AG04449 (cell line): ENCODE data around the gene NPAT.

Source experiments
- CTCF ChIA-PET: fragments of 350-600 bp; formaldehyde crosslinking; extraction: SDS; loops from one replicate; lab custom pipeline; 2021; ENCODE audit warnings: antibody characterized with exemption; lab: Yijun Ruan, JAX
- POLR2A ChIA-PET: fragments of 400-600, 350-600 bp; formaldehyde crosslinking; extraction: SDS; loops from one replicate; lab custom pipeline; 2020; ENCODE audit warnings: antibody characterized with exemption, inconsistent platforms; lab: Yijun Ruan, JAX
- DNase-seq: peaks from one replicate; pipeline ENCODE4 v3.0.0-alpha.2; 2010; ENCODE audit warnings: low read depth, low spot score
- H3K4me3 ChIP-seq: 2 replicates; pipeline ENCODE4 v1.5.1; 2011; ENCODE audit warnings: low read depth, mild to moderate bottlenecking, control low read depth, low read length
- TF ChIP-seq, protein P1 (sequence below): IDR thresholded peaks from one replicate; pipeline ENCODE4 v1.5.1; 2011; ENCODE audit warnings: mild to moderate bottlenecking, moderate library complexity, low read length, control low read depth, inconsistent platforms; ENCODE audit not compliant: insufficient read depth; ENCODE audit errors: missing control alignments

The NPAT gene

DNA sequence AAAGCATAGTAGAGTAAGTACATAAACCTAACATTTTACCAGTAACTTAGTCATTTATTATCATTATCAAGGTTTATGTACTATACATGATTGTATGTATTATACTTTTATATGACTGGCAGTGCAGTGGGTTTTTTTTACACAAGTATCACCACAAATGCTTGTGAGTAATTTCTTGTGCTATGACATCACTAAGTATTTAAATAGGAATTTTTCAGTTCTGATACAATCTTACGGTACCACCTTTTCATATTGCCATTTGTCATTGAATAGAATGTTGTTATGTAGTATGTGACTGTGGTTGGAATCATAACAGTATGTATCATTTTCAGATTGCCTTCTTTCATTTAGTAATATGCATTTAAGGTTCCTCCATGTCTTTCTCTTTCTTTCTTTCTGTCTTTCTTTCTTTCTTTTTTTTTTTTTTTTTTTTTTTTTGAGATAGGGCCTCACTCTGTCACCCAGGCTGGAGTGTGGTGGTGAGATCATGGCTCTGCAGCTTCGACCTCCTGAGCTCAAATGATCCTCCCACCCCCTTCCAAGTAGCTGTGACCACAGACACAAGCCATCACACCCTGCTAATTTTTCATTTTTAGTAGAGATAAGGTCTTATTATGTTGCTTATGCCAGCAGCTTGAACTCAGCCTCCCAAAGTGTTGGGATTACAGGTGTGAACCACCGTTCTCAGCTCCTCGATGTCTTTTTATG lies 19.0 kb upstream of the NPAT start:
- TF ChIP-seq, protein P1, sequence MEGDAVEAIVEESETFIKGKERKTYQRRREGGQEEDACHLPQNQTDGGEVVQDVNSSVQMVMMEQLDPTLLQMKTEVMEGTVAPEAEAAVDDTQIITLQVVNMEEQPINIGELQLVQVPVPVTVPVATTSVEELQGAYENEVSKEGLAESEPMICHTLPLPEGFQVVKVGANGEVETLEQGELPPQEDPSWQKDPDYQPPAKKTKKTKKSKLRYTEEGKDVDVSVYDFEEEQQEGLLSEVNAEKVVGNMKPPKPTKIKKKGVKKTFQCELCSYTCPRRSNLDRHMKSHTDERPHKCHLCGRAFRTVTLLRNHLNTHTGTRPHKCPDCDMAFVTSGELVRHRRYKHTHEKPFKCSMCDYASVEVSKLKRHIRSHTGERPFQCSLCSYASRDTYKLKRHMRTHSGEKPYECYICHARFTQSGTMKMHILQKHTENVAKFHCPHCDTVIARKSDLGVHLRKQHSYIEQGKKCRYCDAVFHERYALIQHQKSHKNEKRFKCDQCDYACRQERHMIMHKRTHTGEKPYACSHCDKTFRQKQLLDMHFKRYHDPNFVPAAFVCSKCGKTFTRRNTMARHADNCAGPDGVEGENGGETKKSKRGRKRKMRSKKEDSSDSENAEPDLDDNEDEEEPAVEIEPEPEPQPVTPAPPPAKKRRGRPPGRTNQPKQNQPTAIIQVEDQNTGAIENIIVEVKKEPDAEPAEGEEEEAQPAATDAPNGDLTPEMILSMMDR, result no peak
- no peak overlapping the region for H3K4me3 ChIP-seq
- ChIA-PET CTCF (interaction anchor here (1.7 kb wide), 1 partner anchor 18 kb away, joined by 4 read pairs; the partner anchor contains the start of gene ATM), POLR2A (no interaction called here)
- DNase-seq, result no peak

DNA sequence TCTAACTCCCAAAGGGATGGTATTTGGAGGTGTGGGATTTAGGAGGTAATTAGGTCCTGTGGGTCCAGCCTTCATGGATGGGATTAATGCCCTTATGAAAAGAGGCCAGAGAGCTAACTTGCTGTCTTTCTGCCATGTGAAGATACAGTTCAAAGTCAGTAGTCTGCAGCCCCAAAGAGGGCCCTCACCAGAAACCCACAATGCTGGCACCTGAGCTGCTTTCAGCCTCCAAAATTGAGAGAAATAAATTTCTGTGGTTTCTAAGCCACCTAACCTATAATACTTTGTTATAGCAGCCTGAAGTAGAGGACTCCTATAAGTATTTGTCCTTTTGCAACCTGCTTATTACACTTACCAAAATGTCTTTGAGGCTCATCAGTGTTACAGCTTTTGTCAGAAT lies 16.6 kb upstream of the NPAT start:
- ChIA-PET CTCF (interaction anchor here (1.1 kb wide), 1 partner anchor 13 kb away, joined by 3 read pairs; no protein-coding TSS in a partner anchor), POLR2A (no interaction called here)
- TF ChIP-seq, protein P1, result no peak
- H3K4me3 ChIP-seq, result no peak overlapping the region
- no peak for DNase-seq

DNA sequence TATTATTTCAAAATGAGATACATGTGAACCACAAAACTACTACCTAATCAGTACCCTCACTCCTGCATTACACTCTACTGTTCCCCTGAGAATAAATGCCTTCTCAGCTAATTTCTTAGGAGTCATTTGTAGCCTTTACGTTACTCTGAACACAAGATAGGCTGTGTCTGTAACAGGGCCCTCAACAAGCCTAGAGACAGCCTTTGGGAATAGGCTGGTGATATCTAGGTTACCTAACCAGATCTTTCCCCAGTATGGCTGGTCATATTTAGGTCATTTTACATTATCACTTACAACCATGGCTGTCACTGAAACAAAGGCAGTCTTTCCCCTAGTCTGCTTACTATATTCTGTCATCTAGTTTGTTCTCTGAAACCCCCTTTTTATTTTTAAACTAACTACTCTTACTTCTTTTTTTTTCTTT lies 14.6 kb upstream of the NPAT start:
- ChIA-PET POLR2A (interaction anchor here (0.5 kb wide), 1 partner anchor 85 kb away, joined by 3 read pairs; no protein-coding TSS in a partner anchor), CTCF (interaction anchor here (1.8 kb wide), 1 partner anchor 14 kb away, joined by 4 read pairs; the partner anchor contains the start of gene ATM)
- TF ChIP-seq, protein P1, result no peak
- H3K4me3 ChIP-seq, result no peak overlapping the region
- no peak for DNase-seq

DNA sequence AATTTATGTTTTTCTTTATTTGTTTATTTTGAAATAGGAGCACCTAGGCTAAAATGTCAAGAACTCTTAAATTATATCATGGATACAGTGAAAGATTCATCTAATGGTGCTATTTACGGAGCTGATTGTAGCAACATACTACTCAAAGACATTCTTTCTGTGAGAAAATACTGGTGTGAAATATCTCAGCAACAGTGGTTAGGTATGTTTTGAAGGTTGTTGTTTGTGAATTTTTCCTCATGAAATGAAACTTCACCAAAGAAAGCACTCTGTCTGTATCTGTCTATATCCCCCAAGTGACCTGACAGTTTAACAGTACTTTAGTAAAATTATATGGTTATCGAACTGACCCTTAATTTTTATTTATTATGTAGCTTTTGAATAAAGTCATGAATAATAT lies 13.2 kb upstream of the NPAT start:
- CTCF ChIA-PET, result interaction anchor here (1.8 kb wide), 1 partner anchor 12 kb away, joined by 4 read pairs; the partner anchor contains the start of gene ATM
- no peak overlapping the region for H3K4me3 ChIP-seq
- POLR2A ChIA-PET, result no interaction called here
- TF ChIP-seq, protein P1, result no peak
- DNase-seq, result no peak

DNA sequence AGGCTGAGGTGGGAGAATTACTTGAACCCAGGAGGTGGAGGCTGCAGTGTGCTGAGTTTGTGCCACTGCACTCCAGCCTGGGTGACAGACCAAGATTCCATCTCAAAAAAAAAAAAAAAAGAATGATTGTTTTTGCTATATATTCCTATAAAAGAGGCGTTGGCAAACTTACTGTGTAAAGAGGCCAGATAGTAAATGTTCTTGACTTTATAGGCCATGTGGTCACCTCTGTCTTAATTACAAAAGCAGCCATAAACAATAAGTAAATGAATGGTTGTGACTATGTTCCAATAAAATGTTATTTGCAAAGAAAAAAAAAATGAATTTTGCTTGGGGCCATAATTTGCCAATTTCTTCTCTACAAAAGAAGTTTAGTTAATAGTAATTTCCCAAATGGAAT lies 12.8 kb upstream of the NPAT start:
- ChIA-PET CTCF (no interaction called here), POLR2A (no interaction called here)
- no peak overlapping the region for H3K4me3 ChIP-seq
- no peak for DNase-seq
- TF ChIP-seq, protein P1, result no peak

DNA sequence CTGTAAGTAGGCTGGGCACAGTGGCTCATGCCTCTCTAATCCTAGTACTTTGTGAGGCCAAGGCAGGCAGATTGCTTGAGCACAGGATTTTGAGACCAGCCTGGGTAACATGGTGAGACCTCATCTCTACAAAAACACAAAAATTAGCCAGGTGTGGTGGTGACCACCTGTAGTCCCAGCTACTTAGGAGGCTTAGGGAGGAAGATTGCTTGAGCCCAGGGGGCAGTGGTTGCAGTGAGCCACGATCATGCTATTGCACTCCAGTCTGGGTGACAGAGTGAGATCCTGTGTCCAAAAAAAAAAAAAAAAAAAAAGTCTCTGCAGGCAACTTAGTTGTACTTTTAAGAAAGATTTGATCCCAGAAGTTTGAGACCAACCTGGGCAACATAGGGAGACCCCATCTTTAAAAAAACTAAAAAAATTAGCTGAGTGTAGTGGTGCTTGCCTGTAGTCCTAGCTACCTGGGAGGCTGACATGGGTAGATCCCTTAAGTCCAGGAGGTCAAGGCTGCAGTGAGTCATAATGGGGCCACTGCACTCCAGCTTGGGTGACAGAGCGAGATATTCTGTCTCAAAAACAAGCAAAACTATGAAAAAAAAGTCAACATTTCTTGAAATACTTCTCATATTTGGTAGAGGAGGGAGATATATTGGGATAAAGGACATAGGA lies 11.0 kb upstream of the NPAT start:
- no peak overlapping the region for H3K4me3 ChIP-seq
- ChIA-PET CTCF (interaction anchor here (0.7 kb wide), 1 partner anchor 10 kb away, joined by 3 read pairs; the partner anchor contains the start of gene ATM), POLR2A (no interaction called here)
- TF ChIP-seq, protein P1, result no peak
- DNase-seq, result no peak
